ENCODE data around the gene IRS1.

IRS1 gene

DNA sequence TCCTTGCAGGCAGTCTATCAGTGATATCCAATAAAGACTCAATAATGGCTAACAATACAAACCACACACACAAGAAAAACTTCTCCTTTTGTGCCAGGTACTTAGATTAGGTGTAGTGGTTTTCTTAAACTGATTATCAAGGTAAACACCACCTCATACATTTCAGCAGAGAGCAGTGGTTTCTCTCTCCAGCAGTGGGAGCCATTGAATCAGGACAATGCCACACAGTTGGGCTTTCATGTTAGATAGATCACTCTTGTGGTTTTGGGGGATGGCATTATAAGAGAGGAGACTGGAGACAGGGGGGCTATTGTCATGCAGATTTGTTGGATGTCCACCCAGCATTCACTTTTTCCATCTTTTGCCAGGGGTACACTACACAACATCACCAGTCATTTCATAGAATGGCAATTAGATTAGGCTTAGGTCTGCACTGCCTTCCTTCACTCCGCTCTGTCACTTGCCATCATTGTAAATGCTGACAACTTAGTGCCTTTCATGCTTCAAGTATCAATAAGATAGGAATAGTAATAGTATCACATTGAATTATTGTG, 13.6 kb upstream of the IRS1 start:
- no peak for DNase-seq

DNA sequence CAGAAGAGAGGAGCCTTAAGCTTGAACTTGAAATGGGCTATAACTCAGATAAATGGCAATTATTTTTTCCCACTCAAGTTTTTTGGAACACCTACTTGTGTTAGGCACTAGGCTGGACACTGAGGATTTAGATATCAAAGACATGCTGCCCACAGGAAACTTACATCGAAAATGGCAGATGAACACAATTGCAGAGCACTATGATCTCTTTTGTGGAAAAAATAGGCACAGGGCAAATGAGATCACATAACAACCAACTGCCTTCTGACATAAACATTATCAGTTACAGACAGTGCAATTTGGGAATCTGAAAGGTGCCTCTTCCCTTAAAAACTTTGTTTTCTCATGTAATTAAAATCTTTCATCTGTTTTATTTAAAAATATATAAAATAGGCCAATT, 3.8 kb upstream of the IRS1 start:
- DNase-seq = no peak

DNA sequence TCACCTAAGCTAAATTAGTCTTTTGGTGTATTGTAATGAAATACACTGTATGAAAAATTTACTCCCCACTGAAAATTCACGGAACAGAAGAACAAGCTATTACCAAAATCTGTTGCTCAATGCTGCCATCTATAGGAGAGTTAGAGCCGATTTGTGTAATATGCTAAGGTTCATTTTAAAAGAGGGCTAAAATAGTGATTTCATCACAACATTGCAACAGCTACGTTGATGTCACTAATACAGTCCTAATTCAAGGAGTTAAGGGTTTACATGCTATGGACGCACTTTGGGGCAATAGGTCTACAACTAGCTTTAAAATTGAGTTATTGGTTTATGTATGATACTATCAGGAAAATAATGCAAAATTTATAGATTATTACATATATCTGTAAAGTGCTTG, 3.0 kb upstream of the IRS1 start:
- no peak for DNase-seq

DNA sequence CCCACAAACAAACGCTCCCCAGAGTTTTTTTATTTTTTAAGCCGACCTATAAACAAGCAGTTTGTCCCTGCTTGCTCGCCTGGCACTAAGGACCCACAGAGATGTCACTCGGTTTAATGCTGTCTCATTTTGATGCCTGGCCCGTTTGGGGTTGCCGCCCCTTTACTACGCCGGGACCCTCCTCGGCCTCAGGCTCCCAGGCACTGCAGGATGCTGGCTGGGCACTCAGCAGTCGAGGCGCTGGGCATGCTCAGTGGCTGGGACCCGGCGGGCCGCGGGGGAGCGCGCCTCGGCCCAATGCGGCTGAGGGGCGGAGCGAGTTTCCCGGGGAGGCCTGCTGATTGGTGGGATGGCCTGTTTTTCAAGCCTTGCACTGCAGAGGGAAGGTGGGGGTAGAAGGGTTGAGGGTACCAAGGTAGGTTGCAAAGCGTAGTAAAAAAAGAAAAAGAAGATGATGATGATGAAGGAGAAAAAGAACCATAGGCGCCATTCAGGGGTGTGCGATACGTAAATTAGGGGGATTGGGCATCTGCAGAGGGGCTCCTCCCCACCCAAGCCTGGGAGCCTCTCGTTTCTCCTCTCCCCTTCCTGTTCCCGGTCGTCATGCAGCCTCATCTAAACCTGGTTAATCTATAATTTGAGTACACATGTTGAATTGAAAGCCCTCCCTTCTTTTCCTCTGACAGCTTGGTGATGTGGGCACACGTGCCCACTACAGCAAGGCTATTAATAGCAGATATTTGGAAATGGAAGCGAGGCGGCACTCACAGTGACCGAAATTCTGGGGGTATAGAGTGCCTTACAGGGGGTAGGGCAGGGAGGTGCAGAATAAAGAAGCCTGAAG, 1.5 kb upstream of the IRS1 start:
- DNase-seq = peak; percentile 88

DNA sequence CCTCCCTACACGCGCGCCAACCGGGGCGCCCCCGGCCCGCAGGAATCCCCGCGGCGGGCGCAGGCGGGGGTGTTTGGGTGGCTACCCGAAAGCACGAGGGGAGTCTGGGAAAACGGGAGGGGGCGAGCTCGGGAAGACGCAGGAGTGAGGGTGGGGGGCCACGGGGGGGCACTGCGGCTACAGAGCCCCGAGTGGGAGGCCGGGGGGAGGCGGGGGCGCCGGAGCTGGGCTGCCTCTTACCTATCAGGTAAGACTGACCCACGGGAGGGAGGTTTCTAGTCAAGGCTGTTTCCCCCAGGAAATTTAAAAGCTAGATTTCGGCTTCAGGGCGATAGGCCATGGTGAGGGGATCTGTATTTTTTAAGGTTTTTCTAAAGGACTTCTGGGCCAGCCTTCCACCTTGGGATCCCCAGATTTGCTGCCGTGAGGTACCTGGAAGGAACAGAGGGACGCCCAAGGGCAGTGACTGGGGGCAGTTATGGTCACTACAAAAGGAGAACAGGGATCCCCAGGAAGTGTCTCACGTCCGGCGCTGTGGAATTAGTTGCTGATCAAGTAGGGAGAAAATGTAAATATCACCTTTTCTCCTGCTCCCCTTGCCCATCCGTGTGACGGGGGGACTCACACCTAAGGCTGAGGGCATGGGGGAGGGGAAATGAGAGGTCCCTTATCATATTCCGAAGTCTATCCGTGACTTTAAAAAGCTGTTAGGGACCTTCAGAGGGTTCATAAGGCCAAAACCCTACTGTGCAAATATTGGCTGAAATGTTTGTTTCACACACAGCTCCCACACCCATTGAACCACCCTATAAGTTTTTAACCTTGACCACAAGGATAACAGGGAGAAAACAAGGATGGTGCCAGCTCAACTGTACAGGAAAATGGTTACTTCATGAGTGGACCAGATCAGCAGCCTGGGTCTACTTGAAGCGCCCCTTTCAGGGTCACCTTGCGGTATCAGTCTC, 638 bp upstream of the IRS1 start:
- DNase-seq = no peak

DNA sequence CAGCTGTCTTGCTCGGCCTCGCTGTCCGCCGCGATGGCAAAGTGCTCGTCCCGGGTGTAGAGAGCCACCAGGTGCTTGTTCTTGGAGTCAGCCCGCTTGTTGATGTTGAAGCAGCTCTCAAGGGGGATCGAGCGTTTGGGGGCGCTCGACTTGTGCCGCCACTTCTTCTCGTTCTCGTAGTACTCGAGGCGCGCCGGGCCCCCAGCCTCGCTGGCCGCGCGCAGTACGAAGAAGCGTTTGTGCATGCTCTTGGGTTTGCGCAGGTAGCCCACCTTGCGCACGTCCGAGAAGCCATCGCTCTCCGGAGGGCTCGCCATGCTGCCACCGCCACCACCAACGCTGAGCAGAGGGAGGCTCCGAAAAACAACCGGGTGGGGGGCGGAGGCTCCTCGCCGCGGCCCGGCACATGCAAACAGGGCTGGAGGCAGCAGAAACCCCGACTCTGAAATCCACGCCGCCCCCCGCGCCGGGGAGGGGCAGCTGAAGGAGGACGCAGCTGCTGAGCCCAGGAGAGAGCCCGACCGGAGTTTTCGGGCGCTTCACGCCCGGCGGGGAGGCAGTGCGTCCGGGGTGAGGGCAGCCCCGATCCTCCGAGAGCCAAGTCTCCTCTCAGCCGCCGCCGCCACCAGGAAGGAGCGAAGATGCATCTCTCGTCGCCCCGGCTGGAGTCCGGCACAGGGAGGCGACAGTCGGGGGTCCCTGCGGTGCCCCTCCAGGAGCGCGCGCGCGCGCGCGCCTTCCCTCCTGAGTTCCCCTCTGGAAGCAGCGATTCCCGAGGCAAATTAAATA, 1.0 kb downstream of the IRS1 start:
- DNase-seq = peak; percentile 76

DNA sequence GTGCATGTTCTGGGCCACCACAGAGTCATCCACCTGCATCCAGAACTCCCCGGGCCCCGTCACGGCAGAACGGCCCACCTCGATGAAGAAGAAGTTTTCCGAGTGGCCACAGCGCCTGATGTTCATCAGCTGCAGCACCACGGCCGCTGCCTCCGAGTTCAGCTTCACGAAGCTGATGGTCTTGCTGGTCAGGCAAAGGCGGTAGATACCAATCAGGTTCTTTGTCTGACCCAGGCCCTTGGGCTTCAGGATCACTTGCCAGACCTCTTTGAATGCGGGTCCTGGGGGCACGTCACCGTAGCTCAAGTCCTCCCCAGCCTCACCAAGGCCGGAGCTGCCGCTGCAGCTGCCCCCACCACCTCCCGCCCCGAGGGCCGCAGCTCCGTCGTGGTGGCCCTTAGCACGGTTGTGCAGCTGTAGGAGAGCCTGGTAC, 1.6 kb downstream of the IRS1 start:
- no peak for DNase-seq

DNA sequence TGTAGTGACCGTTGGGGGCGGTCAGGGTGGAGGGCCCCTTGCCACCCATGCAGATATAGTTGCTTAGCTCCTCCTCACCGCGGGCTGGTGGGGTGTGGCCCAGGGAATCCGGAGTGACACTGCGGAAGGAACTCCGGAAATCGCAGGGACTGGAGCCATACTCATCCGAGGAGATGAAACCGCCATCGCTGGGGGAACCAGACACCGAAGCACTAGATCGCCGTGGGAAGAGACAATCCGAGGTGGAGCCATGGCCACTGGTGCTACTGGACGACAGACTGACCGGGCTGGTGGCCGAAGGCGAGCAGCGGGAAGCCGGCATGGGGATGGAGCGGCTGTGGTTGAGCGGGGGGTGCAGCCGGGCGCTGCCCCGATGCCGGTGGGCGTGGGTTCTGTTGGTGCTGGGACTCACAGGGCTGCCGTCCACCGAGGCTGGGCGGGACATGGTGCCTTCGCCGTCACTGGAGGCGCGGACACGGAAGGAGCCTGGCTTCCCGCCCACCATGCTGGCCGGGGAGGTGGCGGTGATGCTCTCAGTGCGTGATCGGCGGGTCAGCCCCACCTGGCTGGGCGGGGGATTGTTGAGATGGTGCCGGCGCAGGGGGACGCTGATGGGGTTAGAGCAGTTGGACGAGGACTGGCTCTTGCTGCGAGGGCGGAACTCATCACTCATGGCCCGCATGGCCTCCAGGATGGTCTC, 2.2 kb downstream of the IRS1 start:
- no peak for DNase-seq

DNA sequence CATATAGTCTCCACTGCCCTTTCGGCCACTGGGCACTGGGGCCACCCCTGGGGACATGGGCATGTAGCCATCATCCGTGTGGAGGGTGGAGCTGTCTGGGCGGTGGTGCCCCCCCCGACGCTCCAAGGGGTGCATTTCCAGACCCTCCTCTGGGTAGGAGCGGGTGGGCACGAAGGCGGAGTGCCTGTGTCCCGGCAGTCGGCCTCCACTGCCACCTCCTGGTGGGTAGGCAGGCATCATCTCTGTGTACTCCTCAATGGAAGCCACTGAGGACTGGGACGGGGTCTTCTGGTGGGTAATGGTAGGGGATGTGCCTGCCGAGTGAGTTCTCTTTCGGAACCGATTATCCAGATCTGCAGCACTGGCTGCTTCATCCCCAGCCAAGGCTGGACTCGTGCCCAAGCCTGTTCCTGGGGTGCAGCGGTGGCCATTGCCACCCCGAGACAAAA, 2.8 kb downstream of the IRS1 start:
- no peak for DNase-seq

DNA sequence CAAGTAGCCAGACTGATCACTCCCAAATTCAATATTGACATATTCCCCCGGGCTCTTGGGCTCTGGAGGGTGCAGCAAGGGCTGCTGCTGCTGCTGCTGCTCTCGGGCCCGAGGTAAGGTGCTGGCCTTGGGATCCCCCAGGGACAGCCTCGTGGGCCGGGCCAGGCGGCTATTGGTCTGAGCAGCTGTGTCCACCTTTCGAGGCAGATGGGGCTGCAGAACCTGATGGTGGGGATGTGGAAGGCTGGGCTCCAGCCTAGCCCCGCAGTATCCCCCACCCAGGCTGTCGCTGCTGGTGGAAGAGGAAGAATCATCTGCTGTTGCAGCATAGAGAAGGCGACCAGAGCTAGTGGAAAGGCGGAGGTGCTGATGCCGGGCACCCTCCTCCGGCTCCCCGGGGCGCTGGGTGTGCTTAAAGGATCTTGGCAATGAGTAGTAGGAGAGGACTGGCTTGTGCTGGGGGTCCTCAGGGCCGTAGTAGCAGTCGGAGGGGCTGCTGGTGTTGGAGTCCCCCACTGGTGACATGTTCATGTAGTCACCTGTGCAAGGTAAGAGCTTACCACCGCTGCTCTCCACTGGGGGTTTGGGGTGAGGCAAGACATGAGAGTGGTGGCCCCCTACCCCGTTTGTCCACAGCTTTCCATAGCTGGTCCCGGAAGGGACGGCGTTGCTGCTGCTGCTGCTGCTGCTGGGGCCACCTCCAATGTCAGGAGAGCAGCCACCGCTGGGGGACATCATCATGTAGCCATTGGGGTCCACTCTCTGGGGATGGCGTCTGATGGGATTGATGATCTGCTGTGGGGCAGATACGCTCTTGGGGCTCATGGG, 3.4 kb downstream of the IRS1 start:
- no peak for DNase-seq

DNA sequence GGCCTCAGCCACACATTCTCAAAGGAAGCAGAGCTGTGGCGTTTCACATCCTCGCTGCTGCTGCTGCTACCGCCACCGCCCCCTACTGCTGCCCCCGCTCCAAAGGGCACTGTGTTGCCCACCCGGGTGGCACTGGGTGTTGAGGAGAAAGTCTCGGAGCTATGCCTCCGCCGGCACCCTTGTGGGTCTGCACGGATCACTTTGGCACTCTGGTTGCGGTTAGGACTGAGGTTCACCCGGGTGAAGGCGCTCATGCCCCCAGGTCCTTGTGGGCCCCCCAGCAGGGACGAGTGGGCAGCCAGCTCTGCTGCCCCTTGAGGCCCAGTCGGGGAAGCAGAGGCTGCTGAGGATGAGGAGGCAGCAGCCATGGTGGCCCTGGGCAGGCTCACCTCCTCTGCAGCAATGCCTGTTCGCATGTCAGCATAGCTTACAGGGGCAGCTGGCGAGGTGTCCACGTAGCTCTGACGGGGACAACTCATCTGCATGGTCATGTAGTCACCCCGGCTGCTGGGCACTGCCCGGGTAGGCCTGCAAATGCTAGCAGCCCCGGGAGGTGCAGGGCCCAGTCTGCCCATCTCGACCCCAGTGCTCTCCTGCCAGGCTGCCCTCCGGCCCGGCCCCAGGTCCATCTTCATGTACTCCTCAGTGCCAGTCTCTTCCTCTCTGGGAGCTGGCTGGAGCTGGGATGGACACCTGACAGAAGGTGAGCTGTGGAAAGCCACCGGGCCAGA, 4.2 kb downstream of the IRS1 start:
- no peak for DNase-seq

DNA sequence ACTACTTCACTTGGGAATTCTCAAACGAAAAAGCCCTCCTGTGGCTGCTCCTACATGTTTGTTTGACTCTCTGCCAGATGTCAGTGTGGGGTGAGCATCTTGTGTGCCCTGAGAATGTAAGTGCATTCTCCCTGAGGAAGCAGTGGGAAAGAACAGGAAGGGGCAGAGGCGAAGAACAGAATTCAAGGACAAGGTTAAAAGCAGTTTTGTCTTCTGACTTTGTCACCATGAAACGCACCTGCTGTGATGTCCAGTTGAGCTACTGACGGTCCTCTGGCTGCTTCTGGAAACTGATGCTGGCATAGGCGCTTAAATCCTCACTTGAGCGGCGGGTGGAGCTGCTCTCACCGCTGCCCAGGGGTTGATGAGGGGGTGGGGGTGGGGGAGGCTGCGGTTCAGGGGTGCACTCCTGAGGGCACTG, 4.9 kb downstream of the IRS1 start:
- no peak for DNase-seq

DNA sequence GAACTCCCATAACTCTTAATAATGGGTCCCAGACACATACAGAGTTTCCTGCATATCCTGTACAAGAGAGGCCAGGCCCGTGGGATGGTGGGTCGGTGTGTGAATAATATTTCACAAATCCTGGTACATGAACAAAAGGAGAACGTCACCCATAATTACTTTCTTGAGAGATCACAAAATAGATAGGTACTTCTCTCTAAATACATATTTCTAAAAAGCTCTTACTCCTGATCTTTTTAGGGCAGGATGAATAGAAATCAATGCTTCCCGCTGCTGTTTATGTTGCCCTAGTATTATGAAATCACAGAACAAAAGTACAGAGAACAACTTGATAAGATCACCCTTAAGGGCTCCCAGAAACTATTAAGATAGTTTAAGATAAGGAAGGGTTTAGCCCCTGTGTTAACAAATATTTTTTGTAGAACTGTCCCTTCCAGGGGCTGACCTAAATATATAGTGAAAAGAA, 5.4 kb downstream of the IRS1 start:
- no peak for DNase-seq

DNA sequence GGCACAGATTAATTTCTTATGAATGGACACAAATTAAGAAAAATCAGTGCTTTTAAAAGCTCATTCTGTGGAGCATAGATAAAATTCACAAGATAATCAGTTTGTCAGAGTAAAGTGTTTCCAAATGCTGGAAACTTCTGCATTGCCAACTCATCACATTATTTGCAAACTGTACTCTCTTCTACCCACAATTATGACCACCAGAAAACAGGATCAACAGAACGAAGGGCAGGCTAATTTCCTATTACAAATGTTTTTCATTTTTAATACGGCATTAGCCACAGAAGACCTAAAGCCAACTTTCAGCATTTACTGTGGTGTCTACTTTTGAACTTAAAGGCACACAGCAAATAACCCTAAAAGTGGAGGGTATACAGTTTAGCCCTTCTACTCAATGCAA, 6.0 kb downstream of the IRS1 start:
- no peak for DNase-seq

DNA sequence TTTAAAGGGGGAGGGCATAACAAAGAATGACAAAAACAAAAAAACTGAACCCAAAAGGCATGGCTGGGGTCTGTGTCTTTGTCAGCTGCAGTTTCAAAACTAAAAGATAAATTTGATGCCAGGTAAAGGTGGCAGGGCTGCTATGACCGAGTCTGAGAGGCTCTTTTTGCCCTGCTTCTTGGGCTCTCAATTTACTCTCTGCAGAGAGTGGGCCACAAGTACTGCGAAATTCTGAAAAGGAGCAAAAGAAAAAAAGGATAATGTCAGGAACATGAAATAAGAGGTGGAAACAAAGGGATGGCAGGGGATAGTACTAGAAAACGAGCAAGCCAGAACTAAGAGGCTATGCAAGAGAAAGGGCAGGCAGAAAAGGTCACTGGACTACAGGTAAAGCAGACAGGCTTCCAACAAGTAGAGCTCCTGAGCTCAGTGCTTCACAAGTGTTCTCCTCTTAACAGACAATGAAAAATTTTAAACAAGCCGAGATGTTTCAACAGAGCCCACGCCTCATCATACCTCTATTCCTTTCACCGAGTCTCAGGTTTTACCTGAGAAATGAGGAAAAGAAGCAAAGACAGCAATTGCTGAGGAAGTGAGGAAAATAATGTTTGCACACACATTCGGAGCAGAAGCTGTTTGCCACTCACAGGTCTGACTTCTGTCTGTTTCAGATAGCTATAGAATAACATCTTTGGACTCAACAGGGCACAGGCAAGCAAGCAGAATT, 7.3 kb downstream of the IRS1 start:
- no peak for DNase-seq

DNA sequence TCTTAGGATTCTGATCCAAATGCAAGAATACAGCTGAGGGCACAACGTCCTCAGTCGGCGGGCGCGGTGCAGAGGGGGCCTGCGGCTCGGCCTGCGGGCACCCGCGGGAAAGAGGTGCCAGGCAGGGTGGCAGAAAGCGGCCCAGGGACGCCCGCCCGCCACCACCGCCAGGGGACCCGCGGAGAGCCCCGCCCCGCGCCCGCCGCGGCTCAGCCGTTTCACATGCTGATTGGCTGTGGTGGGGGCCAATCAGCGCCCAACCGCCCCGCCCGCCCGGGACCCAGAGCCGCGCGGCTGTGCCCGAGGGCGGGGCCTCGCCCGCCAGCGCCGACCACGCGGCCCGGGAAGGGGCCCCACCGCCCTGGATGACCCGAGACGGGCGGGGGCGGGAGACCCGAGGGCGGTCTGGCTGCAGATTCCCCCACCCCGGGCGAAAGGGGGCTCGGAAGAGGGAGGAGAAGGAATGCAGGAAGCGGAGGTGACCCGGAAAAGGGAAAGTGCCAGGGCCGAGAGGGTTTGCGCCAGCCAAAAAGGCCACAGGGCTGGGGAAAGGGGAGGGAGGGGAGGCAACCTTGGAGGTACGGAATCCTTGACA, 8.0 kb downstream of the IRS1 start:
- DNase-seq = peak; percentile 97

DNA sequence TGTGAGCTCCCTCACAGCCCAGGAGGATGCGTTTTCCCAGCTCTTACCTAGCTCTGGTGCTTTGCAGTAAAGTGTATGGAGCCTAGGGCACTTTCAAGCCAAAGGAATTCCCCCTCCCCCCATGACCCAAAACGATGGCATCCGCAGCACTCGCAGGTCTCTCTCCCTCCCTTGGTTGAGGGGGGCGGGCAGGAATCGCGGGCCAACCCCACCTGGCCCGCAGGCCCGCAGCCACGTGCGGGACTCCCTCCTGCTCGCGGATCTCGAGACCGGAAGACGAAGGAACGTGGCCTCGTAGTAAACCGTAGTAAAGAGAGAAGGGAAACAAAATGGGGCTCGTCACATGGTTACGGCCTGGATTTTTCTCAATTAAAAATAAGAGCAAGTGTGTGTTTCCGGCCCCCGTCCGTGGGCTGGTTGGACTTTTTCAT, 8.5 kb downstream of the IRS1 start:
- no peak for DNase-seq

DNA sequence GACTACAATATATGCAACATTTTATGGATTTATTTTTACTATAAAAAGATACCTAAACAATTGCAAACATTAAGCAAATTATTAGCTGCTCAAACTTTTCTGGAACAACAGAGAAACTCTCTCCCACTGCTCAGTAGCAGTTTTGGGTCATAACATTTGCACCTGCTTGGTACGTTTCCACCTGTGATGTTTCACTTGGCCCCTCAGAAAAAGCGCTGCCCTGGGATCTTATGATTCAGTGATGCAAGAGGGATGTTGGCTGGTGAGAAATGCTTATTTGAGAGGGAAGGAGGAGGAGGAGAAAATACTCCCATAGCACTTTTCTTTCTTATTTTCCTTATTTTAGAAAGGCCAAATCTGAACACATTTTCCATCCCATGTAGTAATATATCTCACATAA, 9.2 kb downstream of the IRS1 start:
- DNase-seq = no peak

DNA sequence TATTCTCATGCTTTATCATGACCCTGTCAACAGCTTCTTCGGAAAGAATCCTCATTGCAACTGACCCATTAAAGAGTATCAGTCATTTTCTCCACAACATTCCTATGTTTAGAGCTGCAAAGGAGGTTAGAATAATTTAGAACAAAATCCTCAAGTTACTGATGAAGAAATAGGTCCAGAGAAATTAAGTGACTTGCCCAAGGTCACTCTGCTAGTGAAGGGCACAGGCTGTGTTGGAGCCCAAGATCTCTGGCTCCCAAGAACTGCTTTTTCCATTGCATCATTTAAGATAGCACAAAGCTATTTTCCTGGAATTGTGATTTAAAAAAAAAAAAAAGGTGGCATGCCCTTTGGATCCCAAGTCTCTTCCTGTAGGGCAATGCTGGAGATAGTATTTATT, 9.6 kb downstream of the IRS1 start:
- no peak for DNase-seq
